ENCODE measurements around the gene STARD13.

The STARD13 gene

DNA sequence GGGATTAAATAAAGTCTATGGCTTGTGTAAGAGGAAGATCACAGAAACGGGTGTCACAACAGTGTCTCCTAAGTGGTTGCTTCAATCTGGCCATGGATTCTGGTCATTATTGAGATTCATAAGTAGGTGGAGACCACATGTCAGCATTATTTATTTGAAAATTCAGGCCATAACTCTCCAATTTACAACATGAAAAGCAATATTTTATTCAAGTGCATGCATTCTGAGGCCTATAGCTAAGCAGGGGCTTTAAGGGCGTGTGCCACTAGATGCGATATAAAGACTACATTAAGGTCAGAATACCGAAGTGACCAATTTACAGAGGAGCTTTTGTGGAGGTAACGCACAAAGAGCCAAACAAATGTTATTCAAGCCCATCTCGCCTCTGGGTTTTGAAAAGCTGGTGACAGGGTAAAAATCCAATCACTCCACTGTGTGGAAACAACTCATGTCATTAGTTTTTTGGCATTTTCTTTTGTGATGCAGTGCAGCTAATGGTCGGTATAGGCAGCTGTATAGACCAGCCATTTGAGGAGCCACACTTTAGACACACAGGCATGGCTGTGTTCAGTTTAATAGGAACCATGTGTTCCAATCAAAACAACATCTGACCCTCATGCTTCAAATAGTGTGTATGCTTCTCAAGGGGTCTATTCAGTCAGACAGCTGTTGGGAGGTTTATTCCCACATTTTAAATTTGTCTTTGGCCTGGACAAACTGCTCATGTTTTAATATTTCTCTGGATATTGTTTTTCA is 145.6 kb downstream of the STARD13 start:
- DNase-seq (ENCODE audit: low spot score) = no peak

GRCh38 chr13:33139184-33139583 is 146.4 kb downstream of the STARD13 start:
- no peak for DNase-seq (ENCODE audit: low spot score)

DNA sequence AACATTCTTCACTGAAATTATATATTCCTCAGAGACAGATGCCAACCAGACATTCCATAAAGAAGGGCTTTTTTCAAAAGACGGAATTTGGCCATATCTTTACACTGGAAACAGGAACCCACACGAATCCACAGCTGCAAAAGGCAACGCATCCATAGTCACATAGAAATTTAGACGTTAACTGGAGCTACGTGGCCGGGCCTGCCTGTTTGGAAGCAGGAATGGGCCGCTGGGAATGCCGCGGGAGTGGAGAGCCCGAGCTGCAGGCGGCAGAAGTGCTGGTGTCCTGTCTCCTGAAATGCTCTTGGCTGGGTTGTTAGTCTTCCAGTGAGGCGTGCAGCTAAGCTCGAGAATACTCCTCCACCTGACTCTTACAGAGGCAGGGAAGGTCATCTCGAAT is 147.1 kb downstream of the STARD13 start:
- no peak for DNase-seq (ENCODE audit: low spot score)

GRCh38 chr13:33137721-33138120 is 147.8 kb downstream of the STARD13 start:
- no peak for DNase-seq (ENCODE audit: low spot score)

GRCh38 chr13:33135097-33135496 is 150.5 kb downstream of the STARD13 start:
- no peak for DNase-seq (ENCODE audit: low spot score)

DNA sequence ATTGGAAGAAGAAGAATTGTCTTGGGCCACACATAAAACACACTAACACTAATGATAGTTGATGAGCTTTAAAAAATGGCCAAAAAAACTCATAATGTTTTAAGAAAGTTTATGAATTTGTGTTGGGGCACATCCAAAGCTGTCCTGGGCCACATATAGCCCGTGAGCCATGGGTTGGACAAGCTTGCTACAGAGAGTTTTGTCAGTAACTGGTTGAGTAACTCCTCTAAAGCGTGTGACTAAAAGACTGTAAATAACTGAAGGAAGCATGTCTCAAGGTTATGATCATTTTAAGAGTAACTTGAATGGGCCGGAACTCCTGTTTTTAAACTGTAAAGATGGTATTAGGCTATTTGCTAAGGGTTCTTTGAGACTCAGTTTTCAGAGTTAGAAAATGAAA is 151.3 kb downstream of the STARD13 start:
- no peak for DNase-seq (ENCODE audit: low spot score)

GRCh38 chr13:33132644-33133440 is 152.7 kb downstream of the STARD13 start:
- no peak for DNase-seq (ENCODE audit: low spot score)

DNA sequence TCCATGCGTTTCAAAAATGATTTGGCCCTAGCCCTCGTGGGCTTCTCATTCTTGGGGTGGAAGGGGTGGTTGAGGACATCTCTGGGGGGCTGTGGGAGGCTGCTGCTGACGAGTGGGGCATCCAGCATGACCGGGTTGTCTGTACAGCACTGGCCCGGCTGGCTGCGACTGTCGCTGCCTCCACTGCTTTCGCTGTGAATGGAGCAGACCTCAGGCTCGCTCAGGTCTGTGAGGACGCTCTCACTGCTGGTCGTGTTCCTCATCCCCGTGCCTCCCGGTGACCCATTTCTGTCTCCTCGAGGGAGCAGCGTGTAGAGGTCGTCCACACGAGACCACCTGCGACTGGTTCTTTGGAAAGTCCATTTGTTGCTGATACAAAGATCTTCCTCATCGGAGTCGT is 155.7 kb downstream of the STARD13 start:
- no peak for DNase-seq (ENCODE audit: low spot score)

DNA sequence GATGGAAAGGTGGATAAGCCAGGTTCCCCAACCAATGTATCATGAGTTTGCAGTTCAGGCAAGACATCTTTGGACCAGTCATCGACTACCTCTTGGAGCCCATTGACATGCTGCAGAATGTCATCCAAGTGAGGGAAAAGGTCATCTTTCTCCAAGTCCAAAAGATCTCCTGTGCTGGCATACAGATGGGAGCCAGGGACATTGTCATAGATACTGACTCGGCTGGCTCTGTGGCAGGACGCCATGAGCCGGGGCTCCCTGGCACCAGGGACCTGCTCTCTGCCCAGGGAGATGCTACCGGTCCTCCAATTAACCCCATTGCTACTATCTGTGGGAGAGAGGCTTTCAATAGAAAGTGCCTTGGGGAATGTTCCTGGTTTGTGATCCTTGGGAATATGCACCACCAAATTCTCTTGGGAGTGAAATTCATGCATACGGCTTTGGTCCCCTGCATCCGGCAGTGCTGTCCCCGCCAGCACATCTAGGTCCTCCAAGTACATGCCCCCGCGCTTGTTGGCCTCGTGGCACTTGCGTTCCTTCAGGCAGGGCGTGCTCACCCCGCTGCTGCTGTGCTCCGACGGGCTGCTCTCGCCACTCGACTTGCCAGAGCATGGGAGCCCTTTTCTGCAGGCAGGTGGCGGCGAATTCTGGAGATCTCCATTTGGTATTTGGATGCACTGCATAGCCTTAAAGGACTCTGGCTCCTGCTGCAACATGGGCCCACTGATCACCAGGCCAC is 156.3 kb downstream of the STARD13 start:
- DNase-seq (ENCODE audit: low spot score) = no peak

- peak; percentile 13 for DNase-seq (ENCODE audit: low spot score)
These were observed 157.4 kb downstream of the STARD13 start for GRCh38 chr13:33128134-33128533.

DNA sequence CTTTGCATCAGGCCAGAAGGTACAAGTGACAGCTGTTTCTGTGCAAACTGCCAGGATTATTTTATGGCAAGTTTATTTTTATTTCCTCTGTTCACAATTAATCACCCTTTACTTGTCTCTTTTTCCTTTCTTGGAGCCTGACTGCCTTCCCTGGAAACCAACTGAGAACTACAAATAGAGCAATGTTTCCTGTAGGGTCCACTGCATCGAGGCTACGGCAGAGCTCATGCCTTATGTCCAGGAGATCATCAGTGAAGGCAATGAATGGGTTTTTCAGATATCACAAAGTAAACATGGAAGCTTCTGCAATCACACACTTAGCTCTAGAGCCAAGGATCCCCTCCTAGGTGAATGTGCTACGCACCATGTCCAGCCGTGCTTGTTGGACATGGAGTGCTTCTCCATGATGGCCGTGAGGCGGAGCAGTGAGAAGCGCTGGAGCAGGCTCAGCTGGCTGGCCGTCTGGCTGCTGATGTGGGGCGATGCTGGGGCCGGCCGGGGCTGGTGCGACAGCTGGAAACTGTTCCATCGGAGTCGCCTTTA is 158.5 kb downstream of the STARD13 start:
- no peak for DNase-seq (ENCODE audit: low spot score)

DNA sequence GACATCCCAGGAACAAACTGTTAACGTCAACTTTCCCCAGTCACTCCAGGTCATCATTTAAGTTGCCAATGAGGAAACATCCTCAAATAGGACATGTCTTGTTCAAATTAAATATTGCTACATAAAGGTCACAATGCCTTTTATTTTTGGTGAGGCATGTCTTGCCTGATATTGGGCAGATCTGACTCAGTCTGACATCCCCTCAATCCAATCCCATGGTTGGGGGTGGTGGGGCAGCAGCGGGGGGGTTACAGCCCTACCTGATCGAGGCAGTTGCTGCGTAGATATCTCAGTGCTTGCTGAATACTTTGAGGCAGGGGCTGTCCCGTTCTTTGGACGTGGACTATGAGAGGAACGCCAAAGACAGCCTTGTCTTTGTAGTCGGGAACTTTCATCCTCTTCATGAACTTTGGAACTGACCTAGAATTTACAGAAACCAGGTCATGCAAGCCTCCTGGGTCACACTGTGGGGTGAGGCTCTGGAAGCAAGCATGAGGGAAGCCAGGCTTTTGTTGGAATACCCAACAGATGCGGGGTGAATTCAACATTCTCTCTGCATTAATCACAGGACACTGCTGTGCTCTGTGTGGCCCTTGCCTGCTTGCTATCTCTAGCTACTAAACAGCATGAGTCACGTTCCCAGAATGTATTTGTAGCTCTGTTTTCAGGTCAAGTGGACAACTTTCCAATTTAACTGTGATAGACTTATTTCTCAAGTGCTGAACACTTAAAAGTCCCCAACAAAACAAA is 159.6 kb downstream of the STARD13 start:
- DNase-seq (ENCODE audit: low spot score) = peak; percentile 90

GRCh38 chr13:33123066-33123859 is 162.3 kb downstream of the STARD13 start:
- DNase-seq (ENCODE audit: low spot score) = no peak

- no peak for DNase-seq (ENCODE audit: low spot score)
These were observed 165.6 kb downstream of the STARD13 start for GRCh38 chr13:33119856-33120543.

DNA sequence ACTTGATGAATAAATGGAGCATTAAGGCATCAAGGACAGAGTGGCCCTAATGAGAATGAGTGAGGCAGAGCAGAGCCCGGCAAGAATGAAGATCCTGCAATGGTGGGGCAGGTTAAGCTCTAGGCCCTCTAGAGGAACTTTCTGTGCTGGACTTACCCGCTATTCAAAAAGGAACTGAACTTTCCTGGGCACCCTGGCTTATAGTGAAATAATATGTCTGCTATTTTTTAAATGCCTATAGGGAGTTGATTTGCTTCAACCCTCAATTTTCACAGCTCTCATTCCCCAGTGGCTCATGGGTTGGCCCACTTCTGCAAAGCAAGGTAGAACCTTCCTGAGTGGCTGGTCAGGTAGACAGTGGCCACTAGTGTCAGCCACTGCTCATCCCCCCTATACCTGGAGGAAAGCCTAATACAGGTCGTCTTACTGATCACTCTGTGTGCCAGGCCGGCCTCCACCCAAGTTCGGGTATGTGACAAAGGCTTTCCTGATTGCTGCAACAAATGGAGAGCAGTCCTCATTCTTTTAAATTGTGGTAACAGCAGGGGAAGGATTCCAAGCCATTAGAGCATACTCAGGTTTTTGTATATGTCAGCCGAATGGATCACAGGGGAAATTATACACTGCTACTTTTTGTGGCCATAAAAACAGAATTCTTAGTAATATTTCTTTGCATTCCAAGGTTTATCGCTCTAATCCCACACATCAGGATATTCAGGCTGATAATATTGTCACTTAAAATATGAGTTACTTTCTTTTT is 166.4 kb downstream of the STARD13 start:
- no peak for DNase-seq (ENCODE audit: low spot score)

- no peak for DNase-seq (ENCODE audit: low spot score)
These were observed 169.1 kb downstream of the STARD13 start for GRCh38 chr13:33116321-33117010.

DNA sequence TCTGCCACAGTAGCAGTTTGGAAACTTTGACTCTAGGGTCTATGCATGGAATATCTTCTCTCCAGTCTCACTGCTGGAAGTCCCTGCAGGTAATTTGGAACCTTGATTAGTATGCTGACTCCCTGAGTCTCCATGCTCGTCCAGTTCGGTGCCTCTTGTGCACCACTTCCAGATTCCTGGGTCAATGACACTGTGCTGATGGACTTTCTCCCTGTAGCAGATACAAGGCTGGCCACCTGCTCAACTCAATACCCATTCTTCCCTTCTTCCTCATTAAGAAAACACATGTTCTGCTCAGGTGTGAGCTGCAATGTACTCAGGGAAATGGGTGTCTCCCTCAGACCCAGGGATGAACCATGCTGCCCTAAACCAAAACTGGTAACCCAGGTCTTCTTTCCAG is 170.3 kb downstream of the STARD13 start:
- DNase-seq (ENCODE audit: low spot score) = no peak

GRCh38 chr13:33114146-33114545 is 171.4 kb downstream of the STARD13 start:
- no peak for DNase-seq (ENCODE audit: low spot score)

- DNase-seq (ENCODE audit: low spot score) = no peak
These were observed 172.8 kb downstream of the STARD13 start for GRCh38 chr13:33112766-33113165.

All from LoVo (cell line).